ENCODE measurements around the gene TGFA.

TGFA gene

DNA sequence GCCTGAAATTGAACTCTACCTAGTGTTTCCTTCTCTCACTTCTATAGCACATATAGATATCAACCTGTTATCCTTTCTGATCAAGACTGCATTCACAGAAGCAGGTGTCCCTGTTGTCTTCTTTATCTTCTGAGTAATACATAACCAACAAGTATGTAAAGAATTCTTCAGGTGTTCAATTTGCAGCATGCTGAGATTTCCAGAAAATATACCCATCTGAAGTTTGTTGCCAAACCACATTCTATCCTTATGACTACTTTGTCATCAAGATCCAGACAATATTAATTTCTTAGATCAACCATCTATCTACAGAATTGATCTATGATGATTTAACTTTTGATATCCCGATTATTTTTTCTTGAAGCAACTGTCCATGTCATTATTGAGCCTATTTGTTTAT, 69.5 kb downstream of the TGFA start:
- DNase-seq (ENCODE audit: insufficient read length, low spot score) (no peak), FAIRE-seq (no peak)
- TF ChIP-seq, protein P1, sequence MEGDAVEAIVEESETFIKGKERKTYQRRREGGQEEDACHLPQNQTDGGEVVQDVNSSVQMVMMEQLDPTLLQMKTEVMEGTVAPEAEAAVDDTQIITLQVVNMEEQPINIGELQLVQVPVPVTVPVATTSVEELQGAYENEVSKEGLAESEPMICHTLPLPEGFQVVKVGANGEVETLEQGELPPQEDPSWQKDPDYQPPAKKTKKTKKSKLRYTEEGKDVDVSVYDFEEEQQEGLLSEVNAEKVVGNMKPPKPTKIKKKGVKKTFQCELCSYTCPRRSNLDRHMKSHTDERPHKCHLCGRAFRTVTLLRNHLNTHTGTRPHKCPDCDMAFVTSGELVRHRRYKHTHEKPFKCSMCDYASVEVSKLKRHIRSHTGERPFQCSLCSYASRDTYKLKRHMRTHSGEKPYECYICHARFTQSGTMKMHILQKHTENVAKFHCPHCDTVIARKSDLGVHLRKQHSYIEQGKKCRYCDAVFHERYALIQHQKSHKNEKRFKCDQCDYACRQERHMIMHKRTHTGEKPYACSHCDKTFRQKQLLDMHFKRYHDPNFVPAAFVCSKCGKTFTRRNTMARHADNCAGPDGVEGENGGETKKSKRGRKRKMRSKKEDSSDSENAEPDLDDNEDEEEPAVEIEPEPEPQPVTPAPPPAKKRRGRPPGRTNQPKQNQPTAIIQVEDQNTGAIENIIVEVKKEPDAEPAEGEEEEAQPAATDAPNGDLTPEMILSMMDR (IDR thresholded peaks at IDR 0.05; ENCODE audit: insufficient read depth, missing control alignments): no peak

DNA sequence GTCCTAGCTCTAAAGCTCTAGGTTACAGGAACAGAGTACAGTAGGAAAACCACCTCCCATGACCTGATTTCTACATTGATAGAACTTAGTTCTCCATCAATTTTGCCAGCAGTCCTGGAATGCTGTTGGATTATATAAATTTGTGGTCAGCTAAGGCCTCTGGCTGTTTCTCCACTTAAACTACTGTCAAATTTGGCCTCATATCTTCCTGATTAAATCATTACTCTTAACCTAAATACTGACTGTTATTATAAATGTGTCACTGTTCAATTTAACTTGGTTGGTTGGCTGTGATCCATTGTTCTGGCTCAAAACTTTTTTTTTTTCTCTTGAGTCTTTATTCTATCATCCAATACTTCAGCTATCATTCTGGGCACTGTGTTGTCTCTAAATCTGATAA, 71.2 kb downstream of the TGFA start:
- TF ChIP-seq, protein P1 (IDR thresholded peaks at IDR 0.05; ENCODE audit: insufficient read depth, missing control alignments): no peak
- FAIRE-seq (no peak), DNase-seq (ENCODE audit: insufficient read length, low spot score) (no peak)

DNA sequence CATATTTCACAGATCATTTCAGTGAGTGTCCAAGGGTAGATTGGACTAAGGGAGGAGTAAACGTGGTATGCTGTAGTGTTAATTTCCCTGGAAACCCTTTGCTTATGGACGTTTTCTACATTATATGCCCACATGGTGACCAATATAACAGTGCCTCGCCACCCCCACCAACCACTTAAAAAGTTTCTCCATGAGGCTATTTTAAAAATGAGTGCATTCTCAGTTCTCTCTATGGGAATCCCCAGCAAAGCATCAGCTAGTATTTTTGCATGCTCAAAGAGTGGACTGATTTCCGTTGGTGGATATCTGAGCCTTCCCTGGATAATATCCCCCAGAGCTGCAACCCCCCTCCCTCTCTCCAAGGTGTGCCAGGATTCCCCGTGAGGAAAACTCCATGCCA, 73.2 kb downstream of the TGFA start:
- TF ChIP-seq, protein P1 (IDR thresholded peaks at IDR 0.05; ENCODE audit: insufficient read depth, missing control alignments): no peak
- FAIRE-seq (no peak), DNase-seq (ENCODE audit: insufficient read length, low spot score) (no peak)

GRCh38 chr2:70479816-70480215, 73.8 kb downstream of the TGFA start:
- TF ChIP-seq, protein P1 (IDR thresholded peaks at IDR 0.05; ENCODE audit: insufficient read depth, missing control alignments): no peak
- DNase-seq (ENCODE audit: insufficient read length, low spot score) (no peak), FAIRE-seq (no peak)

DNA sequence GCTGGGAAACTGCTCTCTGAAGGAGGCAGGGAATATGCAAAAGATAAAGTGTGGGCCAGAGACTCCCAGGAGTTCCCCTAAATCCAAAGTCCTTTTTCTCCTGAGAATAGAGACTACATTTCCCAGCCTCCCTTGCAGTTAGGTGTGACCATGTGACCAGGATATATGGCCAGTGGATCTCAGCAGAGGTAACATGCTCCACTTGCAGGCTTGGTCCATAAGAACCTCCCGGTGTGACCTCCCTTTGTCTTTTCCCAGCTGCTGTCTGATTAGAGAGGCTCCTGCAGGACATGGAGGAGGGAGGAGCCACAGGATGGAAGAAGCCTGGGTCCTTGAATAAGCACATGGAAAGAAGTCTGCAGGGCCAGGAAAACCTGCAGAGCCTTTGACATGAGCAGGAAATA, 76.2 kb downstream of the TGFA start:
- TF ChIP-seq, protein P1 (IDR thresholded peaks at IDR 0.05; ENCODE audit: insufficient read depth, missing control alignments): no peak
- no peak for DNase-seq (ENCODE audit: insufficient read length, low spot score)
- no peak for FAIRE-seq

DNA sequence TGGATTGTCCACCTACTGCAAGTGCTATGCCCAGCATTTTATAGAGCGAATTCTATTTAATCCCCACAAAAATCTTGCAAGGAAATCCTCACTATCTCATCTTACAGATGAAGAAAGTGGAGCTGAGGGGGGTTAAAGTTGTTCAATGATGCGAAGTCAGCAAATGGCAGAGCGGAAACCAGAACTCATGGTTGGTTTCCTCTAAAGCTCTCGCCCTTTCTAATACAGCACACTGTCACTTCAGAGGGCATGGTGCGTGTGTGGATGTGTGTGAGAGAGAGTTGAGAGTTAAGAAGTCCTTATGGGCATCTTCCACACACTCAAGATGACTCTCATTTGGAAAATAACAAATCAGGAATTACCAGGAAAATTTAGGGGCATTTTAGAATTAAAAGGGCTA, 78.4 kb downstream of the TGFA start:
- TF ChIP-seq, protein P1 (IDR thresholded peaks at IDR 0.05; ENCODE audit: insufficient read depth, missing control alignments): no peak
- FAIRE-seq (no peak), DNase-seq (ENCODE audit: insufficient read length, low spot score) (no peak)

- TF ChIP-seq, protein P1 (IDR thresholded peaks at IDR 0.05; ENCODE audit: insufficient read depth, missing control alignments): no peak
- no peak for FAIRE-seq
These were observed 79.3 kb downstream of the TGFA start for GRCh38 chr2:70474256-70474848.

More at GRCh38 chr2:70474256-70474848, 79.3 kb downstream of the TGFA start:
- no peak for DNase-seq (ENCODE audit: insufficient read length, low spot score)

Measured in D721Med (cell line).